HL-60/S4 (cell line): Measurements from ENCODE around the gene SLC2A14.

Experiments
- in situ Hi-C: fragments of 300-500 bp; cut with MboI; formaldehyde crosslinking; loops from 2 replicates; pipeline ENCODE4 v1.14.3; 2022; ENCODE audit warnings: low sequenced_read_pairs

SLC2A14 gene

DNA sequence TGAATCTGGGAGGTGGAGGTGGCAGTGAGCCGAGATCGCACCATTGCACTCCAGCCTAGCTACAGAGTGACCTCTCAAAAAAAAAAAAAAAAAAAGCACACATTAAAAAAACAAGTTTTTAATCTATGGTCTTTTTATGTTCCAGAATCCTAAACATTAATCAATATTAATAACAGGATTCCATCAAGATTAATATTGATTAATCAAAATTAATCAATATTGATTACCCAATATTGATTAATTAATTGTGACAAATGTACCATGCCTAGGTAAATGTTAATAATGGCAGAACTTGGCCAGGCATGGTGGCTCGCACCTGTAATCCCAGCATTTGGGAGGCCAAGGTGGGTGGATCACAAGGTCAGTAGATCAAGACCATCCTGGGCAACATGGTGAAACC, 91.4 kb downstream of the SLC2A14 start:
- in situ Hi-C loops = no loop called here

- in situ Hi-C loops = no loop called here
These were observed 102.7 kb downstream of the SLC2A14 start for GRCh38 chr12:7769999-7770398.
